Mesothelial cell of epicardium (in vitro differentiated cells): ENCODE data around the gene MTX1. TPM values are rescaled to one million over a fixed set of nuclear protein-coding genes. Genes with fewer than 3 reads are reported as not detected.
"Not testable (repeated sequence)": the region's sequence is repeated elsewhere in the genome, so short reads cannot be mapped to it uniquely, and the experiment has no call there.

Experiments
- DNase-seq, 2 experiments: peaks; one replicate each; pipeline ENCODE4 v3.0.0; 2021; ENCODE audit warnings: low spot score in 2 of 2; ENCODE audit not compliant: unreplicated experiment in 2 of 2
- H3K27ac Mint-ChIP-seq: 2 replicates; pipeline ENCODE4 v1.8.0; 2021; ENCODE audit warnings: mixed read lengths
- H3K27me3 Mint-ChIP-seq: 2 replicates; pipeline ENCODE4 v1.8.0; 2021; ENCODE audit warnings: low read depth, mixed read lengths
- H3K36me3 Mint-ChIP-seq: 2 replicates; pipeline ENCODE4 v1.8.0; 2021; ENCODE audit warnings: mixed read lengths
- H3K4me1 Mint-ChIP-seq: 2 replicates; pipeline ENCODE4 v1.8.0; 2021; ENCODE audit warnings: mixed read lengths
- H3K4me3 Mint-ChIP-seq: 2 replicates; pipeline ENCODE4 v1.8.0; 2021; ENCODE audit warnings: mild to moderate bottlenecking, moderate library complexity, mixed read lengths
- H3K9me3 Mint-ChIP-seq: 2 replicates; pipeline ENCODE4 v1.8.0; 2021; ENCODE audit warnings: mixed read lengths
- total RNA-seq: library from RNA; stranded (reverse); gene quantifications from 3 replicates; pipeline ENCODE4 v1.2.1, GENCODE V29; 2021
- TF ChIP-seq, protein P1 (sequence below): fragments of 200-600 bp; sonication (generic); IDR thresholded peaks from one replicate; pipeline ENCODE4 v1.5.0; 2021; ENCODE audit warnings: antibody characterized with exemption; ENCODE audit not compliant: unreplicated experiment

MTX1 gene
- total RNA-seq, 1 donor from 2014 or later, result 35.7 TPM

DNA sequence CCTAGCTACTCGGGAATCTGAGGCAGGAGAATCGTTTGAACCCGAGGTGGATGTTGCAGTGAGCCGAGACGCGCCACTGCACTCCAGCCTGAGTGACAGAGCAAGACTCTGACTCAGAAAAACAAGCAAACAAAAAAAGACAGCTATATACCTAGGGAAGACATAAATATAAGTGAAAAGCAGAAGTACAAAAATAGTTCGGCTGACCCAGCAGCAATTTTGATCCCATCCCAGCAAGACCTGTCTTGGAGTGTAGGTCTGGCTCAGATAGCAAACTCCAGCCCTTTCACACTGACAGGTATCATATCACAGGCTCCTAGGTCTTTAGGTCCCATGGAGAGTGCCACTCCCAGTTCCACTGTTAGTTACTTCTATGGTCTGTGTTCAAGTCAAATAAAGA lies 14.6 kb downstream of the MTX1 start:
- Mint-ChIP-seq H3K27ac (peak overlapping the region; percentile 57), H3K9me3 (no peaks in the 10 kb centered on the region), H3K4me3 (no peak overlapping the region), H3K36me3 (no peaks in the 10 kb centered on the region), H3K27me3 (no peaks in the 10 kb centered on the region), H3K4me1 (peaks cover 45% of the 10 kb centered on the region)
- no peak for DNase-seq
- TF ChIP-seq, protein P1, sequence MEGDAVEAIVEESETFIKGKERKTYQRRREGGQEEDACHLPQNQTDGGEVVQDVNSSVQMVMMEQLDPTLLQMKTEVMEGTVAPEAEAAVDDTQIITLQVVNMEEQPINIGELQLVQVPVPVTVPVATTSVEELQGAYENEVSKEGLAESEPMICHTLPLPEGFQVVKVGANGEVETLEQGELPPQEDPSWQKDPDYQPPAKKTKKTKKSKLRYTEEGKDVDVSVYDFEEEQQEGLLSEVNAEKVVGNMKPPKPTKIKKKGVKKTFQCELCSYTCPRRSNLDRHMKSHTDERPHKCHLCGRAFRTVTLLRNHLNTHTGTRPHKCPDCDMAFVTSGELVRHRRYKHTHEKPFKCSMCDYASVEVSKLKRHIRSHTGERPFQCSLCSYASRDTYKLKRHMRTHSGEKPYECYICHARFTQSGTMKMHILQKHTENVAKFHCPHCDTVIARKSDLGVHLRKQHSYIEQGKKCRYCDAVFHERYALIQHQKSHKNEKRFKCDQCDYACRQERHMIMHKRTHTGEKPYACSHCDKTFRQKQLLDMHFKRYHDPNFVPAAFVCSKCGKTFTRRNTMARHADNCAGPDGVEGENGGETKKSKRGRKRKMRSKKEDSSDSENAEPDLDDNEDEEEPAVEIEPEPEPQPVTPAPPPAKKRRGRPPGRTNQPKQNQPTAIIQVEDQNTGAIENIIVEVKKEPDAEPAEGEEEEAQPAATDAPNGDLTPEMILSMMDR, result no peak

DNA sequence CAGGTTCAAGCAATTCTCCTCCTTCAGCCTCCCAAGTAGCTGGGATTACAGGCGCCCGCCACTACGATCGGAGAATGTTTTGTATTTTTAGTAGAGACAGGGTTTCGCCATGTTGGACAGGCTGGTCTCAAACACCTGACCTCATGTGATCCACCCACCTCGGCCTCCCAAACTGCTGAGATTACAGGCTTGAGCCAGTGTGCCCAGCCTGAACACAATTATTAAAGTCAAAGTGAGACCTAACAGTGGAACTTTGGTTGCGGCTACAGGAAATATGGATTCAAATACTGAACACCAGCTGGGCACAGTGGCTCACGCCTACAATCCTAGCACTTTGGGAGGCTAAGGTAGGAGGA lies 16.9 kb downstream of the MTX1 start:
- H3K4me1 Mint-ChIP-seq, result peaks cover 31% of the 10 kb centered on the region
- not testable (repeated sequence) for H3K27me3 Mint-ChIP-seq, H3K36me3 Mint-ChIP-seq, DNase-seq, H3K9me3 Mint-ChIP-seq
- peak overlapping the region; percentile 99 for H3K27ac Mint-ChIP-seq
- H3K4me3 Mint-ChIP-seq, result peak overlapping the region; percentile 80

DNA sequence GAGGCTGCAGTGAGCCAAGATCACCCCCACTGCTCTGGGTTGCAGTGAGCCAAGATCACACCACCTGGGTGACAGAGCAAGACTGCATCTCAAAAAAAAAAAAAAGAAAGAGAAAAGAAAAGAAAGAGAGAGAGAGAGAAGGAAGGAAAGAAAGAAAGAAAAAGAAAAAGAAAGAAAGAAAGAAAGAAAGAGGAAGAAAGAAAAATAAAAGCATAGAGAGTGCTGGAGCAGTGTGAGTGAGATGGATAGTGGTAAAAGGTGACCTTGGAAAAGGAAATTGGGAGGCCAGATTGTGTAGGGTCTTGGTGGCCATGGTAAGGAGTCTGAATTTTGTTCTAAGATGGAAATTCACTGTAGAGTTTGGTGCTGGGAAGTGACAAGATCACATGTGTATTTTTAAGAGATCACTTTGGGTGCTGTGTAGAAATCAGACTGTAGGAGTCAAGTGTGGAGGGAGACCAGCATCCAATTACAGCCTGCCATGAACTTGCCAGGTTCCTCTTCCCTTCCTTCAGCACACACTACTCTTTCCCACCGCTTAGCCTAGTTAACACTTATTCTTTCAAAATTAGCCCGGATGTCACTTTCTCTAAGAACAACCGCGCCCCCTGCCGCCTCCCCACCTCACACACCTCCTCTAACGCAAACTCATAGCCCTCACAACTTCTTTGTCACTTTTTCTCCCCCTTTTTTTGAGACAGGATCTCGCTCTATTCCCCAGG lies 17.9 kb downstream of the MTX1 start:
- H3K36me3 Mint-ChIP-seq, result no peaks in the 10 kb centered on the region
- H3K27ac Mint-ChIP-seq, result peak overlapping the region; percentile 99
- H3K4me1 Mint-ChIP-seq, result peaks cover 31% of the 10 kb centered on the region
- DNase-seq, result peak in 1 of 2 experiments; percentile 60
- TF ChIP-seq, protein P1, result no peak
- H3K4me3 Mint-ChIP-seq, result peak overlapping the region; percentile 80
- H3K27me3 Mint-ChIP-seq, result no peaks in the 10 kb centered on the region
- no peaks in the 10 kb centered on the region for H3K9me3 Mint-ChIP-seq

DNA sequence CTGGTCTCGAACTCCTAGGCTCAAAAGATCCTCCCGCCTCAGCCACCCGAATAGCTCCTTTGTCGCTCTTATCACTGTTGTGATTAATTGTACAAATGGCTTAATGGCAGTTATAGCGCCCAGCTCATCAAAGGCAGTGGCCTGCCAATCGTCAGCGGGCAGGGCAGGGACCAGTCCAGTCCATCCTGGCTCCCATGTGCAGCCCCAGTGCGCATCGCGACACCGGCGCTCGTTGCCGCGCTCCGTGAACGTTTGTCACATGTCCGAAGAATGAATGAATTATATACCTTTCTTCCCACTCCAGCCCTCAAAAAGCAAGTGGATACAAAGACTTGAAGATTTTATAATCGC lies 18.4 kb downstream of the MTX1 start:
- no peaks in the 10 kb centered on the region for H3K9me3 Mint-ChIP-seq
- H3K27me3 Mint-ChIP-seq, result no peaks in the 10 kb centered on the region
- peak in 1 of 2 experiments; percentile 56 for DNase-seq
- TF ChIP-seq, protein P1, result no peak
- H3K27ac Mint-ChIP-seq, result peak overlapping the region; percentile 99
- H3K36me3 Mint-ChIP-seq, result no peaks in the 10 kb centered on the region
- peak overlapping the region; percentile 80 for H3K4me3 Mint-ChIP-seq
- H3K4me1 Mint-ChIP-seq, result peaks cover 33% of the 10 kb centered on the region

DNA sequence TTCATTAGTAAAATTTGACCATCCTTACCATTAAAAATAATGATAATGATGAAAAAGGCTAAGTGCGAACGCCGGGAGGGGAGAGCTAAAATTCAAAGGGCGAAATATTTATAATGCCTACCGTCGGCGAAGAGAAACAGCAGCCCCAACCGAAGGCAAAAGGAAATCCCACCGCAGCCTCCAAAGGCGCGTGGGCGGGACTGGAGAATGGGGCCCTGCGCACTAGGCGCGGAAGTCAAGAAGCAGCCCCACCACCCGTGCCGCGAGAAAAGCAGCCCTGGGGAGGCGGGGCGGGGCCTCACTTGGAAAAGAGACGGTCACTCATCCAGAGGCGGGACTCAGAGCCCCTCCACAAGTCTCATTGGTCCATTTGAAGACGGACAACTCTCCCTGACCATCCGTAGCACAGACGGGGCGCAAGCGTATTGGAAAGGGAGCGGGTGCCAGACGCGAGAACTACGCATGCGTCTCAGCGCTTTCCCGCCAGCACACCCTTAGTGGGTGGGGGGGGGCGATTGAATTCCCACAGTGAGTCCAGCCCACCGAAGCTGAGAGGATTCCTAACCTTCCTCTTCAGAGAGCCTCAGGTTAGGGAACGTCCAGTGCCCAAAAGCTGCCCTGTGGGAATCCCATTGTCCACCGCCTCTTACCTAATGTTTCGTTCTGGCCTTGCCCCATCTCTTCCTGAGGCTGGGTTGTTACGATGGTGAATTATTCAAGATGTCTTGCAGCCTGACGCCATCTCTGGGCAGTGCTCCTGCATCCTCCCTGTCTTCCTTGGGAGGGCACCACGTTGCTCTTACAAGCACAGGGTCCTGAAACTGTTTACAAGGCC lies 19.0 kb downstream of the MTX1 start:
- Mint-ChIP-seq H3K9me3 (no peaks in the 10 kb centered on the region), H3K27ac (peak overlapping the region; percentile 99), H3K27me3 (no peaks in the 10 kb centered on the region), H3K4me1 (peaks cover 37% of the 10 kb centered on the region), H3K36me3 (no peaks in the 10 kb centered on the region), H3K4me3 (peak overlapping the region; percentile 80)
- peak; percentile 98 for DNase-seq
- TF ChIP-seq, protein P1, result no peak

DNA sequence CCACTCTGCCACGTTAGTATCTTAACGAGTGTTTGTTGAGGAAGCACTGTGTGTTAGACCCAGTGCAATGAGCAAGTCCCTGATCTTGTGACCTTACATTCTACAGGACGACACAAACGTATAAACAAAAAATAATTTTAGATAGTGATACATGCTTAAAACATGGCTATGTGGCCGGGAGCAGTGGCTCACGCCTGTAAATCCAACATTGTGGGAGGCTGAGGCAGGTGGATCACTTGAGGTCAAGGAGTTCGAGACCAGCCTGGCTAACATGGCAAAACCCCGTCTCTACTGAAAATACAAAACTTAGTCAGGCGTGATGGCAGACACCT lies 19.6 kb downstream of the MTX1 start:
- TF ChIP-seq, protein P1, result no peak
- H3K4me1 Mint-ChIP-seq, result peaks cover 37% of the 10 kb centered on the region
- H3K9me3 Mint-ChIP-seq, result no peaks in the 10 kb centered on the region
- DNase-seq, result no peak
- peak overlapping the region; percentile 80 for H3K4me3 Mint-ChIP-seq
- H3K27ac Mint-ChIP-seq, result peak overlapping the region; percentile 99
- no peaks in the 10 kb centered on the region for H3K36me3 Mint-ChIP-seq
- no peaks in the 10 kb centered on the region for H3K27me3 Mint-ChIP-seq

DNA sequence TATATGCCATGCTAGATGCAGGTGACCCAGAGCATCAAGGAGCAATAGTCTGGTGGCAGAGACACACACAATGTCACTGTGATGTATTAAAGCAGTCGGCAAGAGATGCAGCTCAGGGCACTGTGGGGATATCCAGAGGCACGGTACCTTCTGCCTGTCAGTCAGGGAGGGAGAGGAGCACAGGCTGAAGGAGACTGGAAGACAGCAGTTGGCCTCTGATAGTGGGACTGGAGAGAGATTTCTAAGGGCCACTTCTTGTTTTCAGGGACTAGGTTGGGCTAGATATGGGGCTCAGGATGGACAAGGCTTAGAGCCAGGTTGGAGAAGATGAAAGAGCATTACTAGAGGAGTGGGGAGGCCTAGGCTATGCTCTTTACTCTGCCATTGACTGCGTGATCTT lies 22.8 kb downstream of the MTX1 start:
- not testable (repeated sequence) for H3K27me3 Mint-ChIP-seq, H3K9me3 Mint-ChIP-seq, H3K27ac Mint-ChIP-seq, H3K36me3 Mint-ChIP-seq, H3K4me3 Mint-ChIP-seq, DNase-seq
- H3K4me1 Mint-ChIP-seq, result peaks cover 19% of the 10 kb centered on the region

DNA sequence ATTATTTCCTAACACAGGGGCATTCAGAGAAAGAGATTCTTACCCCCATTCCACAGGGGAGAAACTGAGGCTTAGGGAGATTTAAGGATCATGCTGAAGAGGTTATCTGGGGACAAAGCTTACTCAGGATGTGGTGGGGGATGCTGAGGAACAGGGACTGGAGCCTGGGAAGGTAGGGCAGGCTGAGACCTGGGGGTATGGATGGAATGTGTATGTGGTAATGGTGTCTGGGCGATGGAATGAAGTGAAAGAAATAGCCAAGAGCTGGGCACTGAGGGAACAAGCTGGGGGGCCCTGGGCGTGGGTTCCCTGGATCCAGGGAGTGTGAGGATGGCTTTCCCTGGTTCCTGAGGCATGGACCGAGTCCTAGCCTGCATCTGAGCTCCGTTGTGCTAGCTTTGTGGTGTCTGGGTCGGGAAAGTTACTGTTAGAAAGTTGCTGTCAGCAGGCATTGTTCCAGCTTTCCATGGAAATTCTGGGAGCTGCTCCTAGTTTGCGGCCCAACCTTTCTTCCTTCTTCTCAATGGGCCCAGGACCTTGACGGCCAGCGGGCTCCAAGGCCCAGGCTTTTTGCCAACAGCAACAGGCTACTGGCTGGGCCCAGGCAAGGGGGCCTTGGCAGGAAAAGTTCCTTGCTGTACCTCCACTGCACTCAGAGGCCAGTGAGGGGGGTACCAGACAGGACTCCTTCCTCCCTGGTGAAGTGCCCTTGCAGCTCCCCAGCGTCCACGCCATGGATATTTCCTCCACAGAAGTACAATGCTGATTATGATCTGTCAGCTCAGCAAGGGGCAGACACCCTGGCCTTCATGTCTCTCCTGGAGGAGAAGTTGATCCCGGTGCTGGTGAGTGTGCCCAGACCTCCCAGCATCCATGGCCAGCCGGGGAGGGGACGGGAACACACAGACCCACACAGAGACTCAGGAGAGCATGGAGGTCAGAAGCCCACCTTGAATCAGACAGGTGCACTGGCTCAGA lies 23.8 kb downstream of the MTX1 start:
- H3K27me3 Mint-ChIP-seq, H3K27ac Mint-ChIP-seq, H3K9me3 Mint-ChIP-seq, H3K4me3 Mint-ChIP-seq, DNase-seq: not testable (repeated sequence)
- H3K4me1 Mint-ChIP-seq, result peaks cover 12% of the 10 kb centered on the region
- peaks cover 11% of the 10 kb centered on the region for H3K36me3 Mint-ChIP-seq
